Amniotic stem cell (primary cell): ENCODE data around the gene GNG7.
"Not testable (repeated sequence)": the region's sequence is repeated elsewhere in the genome, so short reads cannot be mapped to it uniquely, and the experiment has no call there.

ENCODE experiments used
- DNase-seq: peaks from one replicate; lab custom pipeline; 2025; lab: John Stamatoyannopoulos, UW

GNG7 gene

GRCh38 chr19:2507109-2507508, 195.4 kb downstream of the GNG7 start:
- no peak for DNase-seq

GRCh38 chr19:2506656-2507055, 195.8 kb downstream of the GNG7 start:
- DNase-seq, result not testable (repeated sequence)

GRCh38 chr19:2503521-2504109, 198.9 kb downstream of the GNG7 start:
- peak; percentile 52 for DNase-seq

GRCh38 chr19:2500841-2501261, 201.6 kb downstream of the GNG7 start:
- no peak for DNase-seq

- DNase-seq, result no peak
Measured at GRCh38 chr19:2500156-2500555, 202.3 kb downstream of the GNG7 start.

GRCh38 chr19:2497186-2497585, 205.3 kb downstream of the GNG7 start:
- DNase-seq, result no peak

GRCh38 chr19:2495651-2496316, 206.7 kb downstream of the GNG7 start:
- DNase-seq, result no peak

GRCh38 chr19:2495130-2495641, 207.3 kb downstream of the GNG7 start:
- DNase-seq, result peak; percentile 66

- peak; percentile 55 for DNase-seq
Measured at GRCh38 chr19:2494447-2495129, 207.9 kb downstream of the GNG7 start.

GRCh38 chr19:2494084-2494446, 208.4 kb downstream of the GNG7 start:
- no peak for DNase-seq

GRCh38 chr19:2493448-2493847, 209.0 kb downstream of the GNG7 start:
- not testable (repeated sequence) for DNase-seq

- DNase-seq, result no peak
Measured at GRCh38 chr19:2492870-2493269, 209.6 kb downstream of the GNG7 start.

GRCh38 chr19:2491130-2491801, 211.2 kb downstream of the GNG7 start:
- DNase-seq, result no peak

GRCh38 chr19:2490659-2491058, 211.8 kb downstream of the GNG7 start:
- no peak for DNase-seq

GRCh38 chr19:2488942-2489731, 213.4 kb downstream of the GNG7 start:
- DNase-seq, result no peak

GRCh38 chr19:2488405-2488941, 214.0 kb downstream of the GNG7 start:
- no peak for DNase-seq

GRCh38 chr19:2487842-2488241, 214.7 kb downstream of the GNG7 start:
- no peak for DNase-seq

- no peak for DNase-seq
Measured at GRCh38 chr19:2487090-2487489, 215.4 kb downstream of the GNG7 start.

GRCh38 chr19:2485428-2485827, 217.1 kb downstream of the GNG7 start:
- no peak for DNase-seq

GRCh38 chr19:2484178-2484937, 218.1 kb downstream of the GNG7 start:
- DNase-seq, result no peak
